GM19395 (cell line): Measurements from ENCODE around the gene EXOC6B.

Experiments used
- ATAC-seq: cut with Tn5 transposase; IDR thresholded peaks from one replicate; pipeline ENCODE4 v1.9.1; 2021; ENCODE audit warnings: mild to moderate bottlenecking, moderate library complexity; ENCODE audit not compliant: unreplicated experiment

The EXOC6B gene

GRCh38 chr2:72744049-72744448, 81.8 kb downstream of the EXOC6B start:
- ATAC-seq = no peak

GRCh38 chr2:72743481-72743880, 82.4 kb downstream of the EXOC6B start:
- no peak for ATAC-seq

GRCh38 chr2:72738096-72738495, 87.7 kb downstream of the EXOC6B start:
- ATAC-seq = no peak

GRCh38 chr2:72734432-72734831, 91.4 kb downstream of the EXOC6B start:
- no peak for ATAC-seq

- ATAC-seq = no peak
Observed at GRCh38 chr2:72731116-72731515, 94.7 kb downstream of the EXOC6B start.

GRCh38 chr2:72727356-72727755, 98.5 kb downstream of the EXOC6B start:
- no peak for ATAC-seq

GRCh38 chr2:72723769-72724370, 102.0 kb downstream of the EXOC6B start:
- ATAC-seq = no peak

GRCh38 chr2:72722492-72723070, 103.3 kb downstream of the EXOC6B start:
- no peak for ATAC-seq

- ATAC-seq = no peak
Observed at GRCh38 chr2:72719416-72719815, 106.4 kb downstream of the EXOC6B start.

- ATAC-seq = no peak
Observed at GRCh38 chr2:72718876-72719275, 107.0 kb downstream of the EXOC6B start.

GRCh38 chr2:72716601-72717000, 109.2 kb downstream of the EXOC6B start:
- no peak for ATAC-seq

- no peak for ATAC-seq
Observed at GRCh38 chr2:72713857-72714256, 112.0 kb downstream of the EXOC6B start.

- ATAC-seq = no peak
Observed at GRCh38 chr2:72712977-72713376, 112.9 kb downstream of the EXOC6B start.

GRCh38 chr2:72712304-72712703, 113.5 kb downstream of the EXOC6B start:
- ATAC-seq = no peak

GRCh38 chr2:72710418-72711152, 115.2 kb downstream of the EXOC6B start:
- no peak for ATAC-seq

- no peak for ATAC-seq
Observed at GRCh38 chr2:72708236-72708635, 117.6 kb downstream of the EXOC6B start.

GRCh38 chr2:72698300-72698699, 127.5 kb downstream of the EXOC6B start:
- no peak for ATAC-seq

- ATAC-seq = no peak
Observed at GRCh38 chr2:72696559-72696958, 129.3 kb downstream of the EXOC6B start.

GRCh38 chr2:72695676-72696075, 130.2 kb downstream of the EXOC6B start:
- ATAC-seq = no peak

GRCh38 chr2:72694715-72695496, 130.9 kb downstream of the EXOC6B start:
- ATAC-seq = no peak

GRCh38 chr2:72689579-72690195, 136.1 kb downstream of the EXOC6B start:
- ATAC-seq = no peak
